ENCODE data around the gene P4HTM.

Gene P4HTM

DNA sequence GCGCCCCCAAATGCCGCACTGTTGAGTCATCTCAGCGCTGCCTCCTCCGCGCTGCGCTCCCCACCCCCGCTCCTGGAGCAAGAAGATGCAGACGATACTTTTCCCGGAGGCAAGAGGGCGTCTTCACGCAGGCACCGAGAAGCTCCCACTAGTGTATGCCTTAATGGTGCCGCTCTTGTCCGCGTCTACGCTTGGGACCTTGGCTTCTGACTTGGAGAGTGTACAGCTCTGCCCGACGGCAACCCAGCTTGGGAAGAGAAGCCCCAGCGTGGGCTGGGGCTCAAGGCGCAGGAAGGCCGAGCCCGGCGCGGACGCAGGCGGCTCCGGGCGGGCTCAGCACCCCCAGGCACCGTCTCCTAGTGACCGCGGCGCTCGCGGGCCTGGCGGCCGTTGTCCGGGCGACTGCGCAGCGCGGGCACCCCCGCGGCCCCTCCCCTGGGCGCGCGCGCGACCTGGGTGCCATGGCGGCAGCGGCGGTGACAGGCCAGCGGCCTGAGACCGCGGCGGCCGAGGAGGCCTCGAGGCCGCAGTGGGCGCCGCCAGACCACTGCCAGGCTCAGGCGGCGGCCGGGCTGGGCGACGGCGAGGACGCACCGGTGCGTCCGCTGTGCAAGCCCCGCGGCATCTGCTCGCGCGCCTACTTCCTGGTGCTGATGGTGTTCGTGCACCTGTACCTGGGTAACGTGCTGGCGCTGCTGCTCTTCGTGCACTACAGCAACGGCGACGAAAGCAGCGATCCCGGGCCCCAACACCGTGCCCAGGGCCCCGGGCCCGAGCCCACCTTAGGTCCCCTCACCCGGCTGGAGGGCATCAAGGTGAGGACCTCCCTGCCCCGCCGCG lies at the start of gene P4HTM:
P4HTM (plus strand) TSS at position 446 of the 840 bp plus-strand sequence; CDS start at position 462, 16 bp downstream.
- DNase-seq (ENCODE audit: low read depth) = peak; percentile 73

- no peak for DNase-seq (ENCODE audit: low read depth)
Observed at GRCh38 chr3:48945432-48945831, 44.6 kb upstream of the P4HTM start.

- no peak for DNase-seq (ENCODE audit: low read depth)
Observed at GRCh38 chr3:48945891-48946549, 44.0 kb upstream of the P4HTM start.

GRCh38 chr3:48949376-48949717 lies 40.7 kb upstream of the P4HTM start:
- no peak for DNase-seq (ENCODE audit: low read depth)

DNA sequence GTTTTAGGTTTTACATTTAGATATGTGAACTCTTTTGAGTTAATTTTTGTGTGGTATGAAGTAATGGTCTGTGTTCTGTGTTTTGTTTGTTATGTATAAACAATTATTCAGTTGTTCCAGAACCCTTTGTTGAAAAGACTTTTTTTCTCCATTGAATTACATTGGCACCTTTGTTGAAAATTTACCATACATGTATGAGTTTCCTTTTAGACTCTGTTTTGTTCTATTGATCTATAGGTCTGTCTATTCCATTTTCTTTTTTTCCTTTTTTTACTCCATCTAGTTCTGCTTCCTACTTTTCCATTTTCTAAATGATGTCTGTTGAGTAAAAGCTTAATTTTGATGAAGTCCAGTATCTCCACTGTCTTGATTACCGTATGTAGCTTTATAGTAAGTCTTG lies 40.0 kb upstream of the P4HTM start:
- no peak for DNase-seq (ENCODE audit: low read depth)

GRCh38 chr3:48951764-48952163 lies 38.3 kb upstream of the P4HTM start:
- DNase-seq (ENCODE audit: low read depth) = no peak

DNA sequence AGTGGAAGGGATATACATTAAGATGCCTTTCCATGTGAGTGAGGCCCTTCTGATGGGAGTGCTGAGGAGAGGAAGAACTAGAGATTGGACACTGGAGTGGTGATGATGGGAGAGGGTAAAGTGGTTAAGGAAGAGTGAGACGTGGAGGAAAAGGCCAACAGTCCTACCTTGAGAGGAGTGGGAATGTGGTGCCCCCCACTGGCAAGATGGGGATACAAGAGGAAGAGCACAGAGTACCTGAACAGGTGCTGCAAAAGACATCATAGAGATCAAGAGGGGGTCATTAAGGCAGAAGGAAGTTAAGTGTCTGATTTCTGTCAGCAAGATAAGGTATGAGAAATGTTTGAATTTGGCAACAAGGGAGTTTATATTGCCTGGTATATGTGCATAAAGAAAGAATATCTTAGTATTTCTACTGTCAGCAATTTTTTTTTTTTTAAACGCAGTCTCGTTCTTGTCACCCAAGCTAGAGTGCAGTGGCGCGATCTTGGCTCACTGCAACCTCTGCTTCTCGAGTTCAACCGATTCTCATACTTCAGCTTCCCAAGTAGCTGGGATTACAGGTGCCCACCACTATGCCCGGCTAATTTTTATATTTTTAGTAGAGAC lies 37.4 kb upstream of the P4HTM start:
- peak; percentile 37 for DNase-seq (ENCODE audit: low read depth)

DNA sequence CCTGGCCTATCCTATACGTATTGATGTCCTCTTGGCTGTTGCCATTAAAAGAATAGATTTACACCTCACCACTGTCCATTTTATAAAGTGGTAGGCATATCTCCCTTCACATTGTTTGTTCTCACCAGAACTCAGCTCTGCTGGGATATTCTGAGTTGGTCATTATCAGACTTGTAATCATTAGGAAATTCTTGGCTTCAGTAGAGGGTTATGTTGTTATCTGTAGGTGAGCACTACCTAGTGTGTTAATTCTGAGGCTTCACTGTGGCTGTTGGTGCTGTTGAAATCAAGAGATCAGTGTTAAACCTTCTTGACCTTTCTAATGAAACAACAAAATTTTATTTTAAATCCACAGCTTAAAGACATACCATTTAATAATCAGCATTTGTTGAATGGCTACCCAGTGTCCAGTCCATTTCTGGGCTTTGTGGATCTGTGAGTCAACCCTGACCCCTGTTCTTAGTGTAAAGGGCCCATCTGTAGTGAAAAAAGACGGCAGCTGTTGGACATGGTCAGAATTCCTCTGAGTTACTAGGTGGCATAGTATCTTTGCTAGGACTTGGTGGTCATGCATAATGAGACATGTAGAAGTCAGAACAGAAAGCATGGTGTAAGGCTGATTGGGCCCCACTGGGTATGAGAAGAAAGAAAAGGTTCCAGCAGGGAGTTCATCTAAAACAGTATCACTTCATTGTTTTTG lies 32.9 kb upstream of the P4HTM start:
- no peak for DNase-seq (ENCODE audit: low read depth)

- DNase-seq (ENCODE audit: low read depth) = no peak
Observed at GRCh38 chr3:48960841-48961413, 29.1 kb upstream of the P4HTM start.

DNA sequence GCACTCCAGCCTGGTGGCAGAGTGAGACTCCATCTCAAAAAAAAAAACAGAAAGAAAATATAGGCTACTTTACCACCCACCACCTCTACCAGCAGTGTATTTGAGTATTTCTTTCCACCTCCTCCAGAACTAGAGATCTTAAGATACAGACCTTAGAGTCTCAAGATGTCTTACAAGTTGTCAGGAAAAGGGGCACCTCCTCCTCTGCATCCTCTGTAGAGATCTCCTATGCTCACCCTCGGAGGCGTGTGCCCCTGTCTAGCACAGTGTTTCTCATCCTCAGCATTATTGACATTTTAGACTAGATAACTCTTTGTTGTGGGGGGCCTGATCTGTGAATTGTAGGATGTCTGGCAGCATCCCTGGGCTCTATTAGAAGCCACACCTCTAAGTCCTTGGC lies 27.7 kb upstream of the P4HTM start:
- DNase-seq (ENCODE audit: low read depth) = no peak

DNA sequence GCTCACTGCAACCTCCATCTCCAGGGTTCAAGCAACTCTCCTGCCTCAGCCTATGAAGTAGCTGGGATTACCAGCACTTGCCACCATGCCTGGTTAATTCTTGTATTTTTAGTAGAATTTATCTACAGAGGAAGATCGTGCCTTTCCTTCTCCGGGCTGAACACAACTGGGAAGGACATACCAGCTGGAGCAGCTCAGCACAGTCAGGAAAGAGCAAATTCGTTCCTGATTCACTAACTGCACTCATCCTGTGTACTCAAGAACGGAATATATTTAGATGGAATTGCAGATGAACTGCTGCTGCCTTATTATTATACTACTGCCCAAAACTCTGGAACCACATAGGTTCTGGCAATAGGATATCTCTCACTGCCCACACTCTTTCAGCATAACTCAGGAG lies 27.1 kb upstream of the P4HTM start:
- no peak for DNase-seq (ENCODE audit: low read depth)

DNA sequence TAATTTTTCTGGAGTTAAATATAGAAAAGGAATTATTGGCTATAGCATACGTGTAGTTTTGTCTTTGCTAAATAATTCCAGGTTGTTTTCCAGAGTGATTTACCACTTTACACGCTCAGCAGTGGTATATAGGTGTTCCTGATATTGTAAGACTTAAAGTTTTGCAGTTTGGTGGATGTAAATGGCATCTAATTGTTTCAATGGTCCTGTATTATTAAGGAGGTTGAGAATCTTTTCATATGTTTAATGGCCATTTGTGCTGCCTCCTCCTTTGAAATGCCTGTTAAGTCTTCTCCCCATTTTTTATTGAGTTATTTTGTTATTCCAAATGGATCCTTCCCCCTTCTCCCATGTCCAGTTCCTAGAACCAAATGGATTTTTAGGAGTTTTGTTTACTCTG lies 26.4 kb upstream of the P4HTM start:
- no peak for DNase-seq (ENCODE audit: low read depth)

DNA sequence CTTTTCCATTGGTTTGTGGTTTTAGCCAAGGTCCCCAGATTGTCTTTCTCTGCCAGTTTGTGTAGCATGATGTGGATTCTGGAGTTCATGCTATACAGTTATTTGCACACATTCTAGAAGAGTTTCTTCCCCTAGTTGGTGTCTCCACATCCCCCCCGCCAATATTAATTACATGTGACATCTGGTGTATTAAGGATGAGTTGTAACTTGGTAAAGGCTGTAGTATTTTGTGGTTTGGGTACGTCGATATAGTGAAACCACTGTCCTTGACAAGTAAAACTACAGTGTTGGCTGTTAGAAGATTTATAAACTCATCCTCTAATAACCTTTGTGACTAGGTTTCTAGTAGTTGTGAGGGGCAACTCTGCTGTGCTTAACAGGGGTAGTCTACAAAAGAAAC lies 23.7 kb upstream of the P4HTM start:
- DNase-seq (ENCODE audit: low read depth) = no peak

- DNase-seq (ENCODE audit: low read depth) = no peak
Observed at GRCh38 chr3:48966876-48967361, 23.1 kb upstream of the P4HTM start.

DNA sequence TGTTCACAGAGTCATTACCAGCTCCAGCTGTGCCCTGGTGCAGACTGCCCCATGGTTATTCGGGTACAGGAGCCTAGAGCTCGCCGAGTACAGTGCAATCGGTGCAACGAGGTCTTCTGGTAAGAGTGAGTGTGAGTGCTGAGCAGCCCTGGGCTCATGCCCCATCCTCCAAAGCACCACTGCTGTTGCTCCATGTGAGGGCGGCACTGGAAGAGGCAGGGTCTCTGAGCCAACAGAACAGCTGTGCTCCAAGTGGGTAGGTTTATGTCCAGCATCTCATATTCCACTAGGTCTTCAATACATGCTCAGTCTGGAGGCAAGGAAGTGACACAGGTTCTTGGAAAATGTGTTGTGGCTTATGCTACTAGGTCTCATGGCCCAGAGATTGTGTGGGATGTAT lies 19.5 kb upstream of the P4HTM start:
- DNase-seq (ENCODE audit: low read depth) = no peak

DNA sequence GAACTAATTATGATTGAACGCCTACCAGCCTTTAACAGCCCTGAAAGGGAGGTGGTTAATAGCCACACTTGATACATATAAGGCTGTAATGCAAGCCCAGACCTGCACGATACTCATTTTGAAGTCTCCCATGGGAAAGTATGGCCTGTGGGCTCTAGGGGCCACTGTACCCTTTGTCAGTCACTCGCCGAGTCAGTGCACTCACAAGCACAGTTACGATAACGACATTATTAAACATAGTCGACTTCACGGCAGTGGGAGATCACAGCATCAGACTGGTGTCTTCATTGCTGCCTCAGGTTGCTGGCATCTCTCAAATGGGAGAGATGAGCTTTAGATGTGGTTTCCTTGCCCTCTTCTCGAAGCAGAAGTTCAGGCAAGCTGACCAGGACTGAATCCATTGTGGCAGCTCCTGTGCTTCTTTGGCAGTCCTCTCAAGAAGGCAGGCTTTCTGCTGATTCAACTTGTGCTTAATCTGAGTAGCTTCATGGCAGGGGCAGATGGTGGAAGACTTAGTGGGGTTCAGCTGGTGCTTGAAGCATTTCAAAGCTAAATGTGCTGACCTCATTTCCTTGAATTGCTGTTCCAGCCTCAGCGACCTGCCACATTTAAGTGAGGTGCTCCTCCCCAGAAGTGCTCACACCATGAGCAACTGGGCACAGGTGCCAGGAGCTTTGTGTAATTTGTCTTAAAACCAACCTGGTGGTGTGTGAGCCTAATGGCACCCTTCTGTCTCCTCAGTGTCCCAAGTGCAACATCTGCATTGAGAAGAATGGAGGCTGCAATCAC lies 15.8 kb upstream of the P4HTM start:
- DNase-seq (ENCODE audit: low read depth) = no peak

DNA sequence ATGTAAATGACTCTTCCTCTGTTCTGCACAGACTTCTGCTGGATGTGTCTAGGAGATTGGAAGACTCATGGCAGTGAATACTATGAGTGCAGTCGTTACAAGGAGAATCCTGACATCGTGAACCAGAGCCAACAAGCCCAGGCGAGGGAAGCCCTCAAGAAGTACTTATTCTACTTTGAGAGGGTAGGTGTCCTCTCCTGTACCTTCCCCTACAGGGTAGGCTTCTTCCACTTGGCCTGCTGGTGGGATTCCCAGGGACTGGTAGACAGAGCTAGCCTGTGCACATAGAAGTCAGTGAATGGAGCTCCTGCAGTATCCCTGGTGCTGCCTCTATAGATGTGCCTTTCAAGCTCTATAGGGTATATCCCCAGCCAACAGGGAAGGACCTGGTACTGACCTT lies 10.6 kb upstream of the P4HTM start:
- no peak for DNase-seq (ENCODE audit: low read depth)

- no peak for DNase-seq (ENCODE audit: low read depth)
Observed at GRCh38 chr3:48980295-48980694, 9.7 kb upstream of the P4HTM start.

- no peak for DNase-seq (ENCODE audit: low read depth)
Observed at GRCh38 chr3:48982016-48982415, 8.0 kb upstream of the P4HTM start.

DNA sequence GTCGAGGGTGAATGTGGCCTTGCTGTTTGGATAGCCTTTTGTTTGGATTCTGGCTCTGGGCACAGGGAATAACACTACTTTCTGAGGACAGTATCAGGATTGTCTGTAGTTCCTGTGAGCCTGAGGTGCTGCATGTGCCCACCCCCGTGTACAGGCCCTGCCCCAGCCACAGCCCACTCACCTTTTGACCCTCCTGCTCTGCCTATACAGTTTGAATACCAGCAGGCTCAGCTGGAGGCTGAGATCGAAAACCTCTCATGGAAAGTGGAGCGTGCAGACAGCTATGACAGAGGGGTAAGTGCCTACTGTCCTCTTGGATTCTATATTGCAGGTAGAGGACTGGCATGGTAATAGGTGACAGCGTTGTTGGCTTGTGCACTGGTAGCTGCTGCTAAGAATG lies 7.4 kb upstream of the P4HTM start:
- DNase-seq (ENCODE audit: low read depth) = no peak

DNA sequence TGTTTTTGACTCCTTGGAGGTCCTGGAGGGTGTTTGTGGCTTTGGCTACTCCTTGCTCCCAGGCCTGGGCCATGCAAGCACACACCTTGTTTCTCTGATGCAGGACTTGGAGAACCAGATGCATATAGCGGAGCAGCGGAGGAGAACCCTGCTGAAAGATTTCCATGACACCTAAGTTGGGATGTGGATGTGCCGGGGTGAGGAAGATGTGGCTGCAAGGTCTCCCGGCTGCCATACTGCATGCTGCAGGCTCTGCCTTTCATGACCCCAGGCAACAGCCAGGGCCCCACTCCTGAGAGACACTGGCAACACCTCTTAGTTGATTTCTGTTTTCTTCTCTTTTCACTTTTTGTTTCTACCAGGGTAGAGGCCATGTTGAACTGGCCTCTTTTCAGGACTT lies 6.9 kb upstream of the P4HTM start:
- no peak for DNase-seq (ENCODE audit: low read depth)

Measured in stimulated activated CD8-positive, alpha-beta memory T cell treated with anti-CD3 and anti-CD28 coated beads, Interleukin-12 subunit alpha, Interleukin-12 subunit beta, amount 100 ng/mL, for 1 hour (primary cell).